Limb (tissue), 2 donors: Measurements from ENCODE around the gene PIR.

ENCODE experiments used
- DNase-seq, 2 donors: peaks; one replicate each; pipeline ENCODE4 v3.0.0-alpha.2; 2016; ENCODE audit errors: extremely low spot score in 2 of 2

Gene PIR

GRCh38 chrX:15418041-15418706 is 75.0 kb downstream of the PIR start:
- no peak for DNase-seq

GRCh38 chrX:15416133-15416993 is 76.8 kb downstream of the PIR start:
- no peak for DNase-seq

GRCh38 chrX:15413101-15413500 is 80.0 kb downstream of the PIR start:
- DNase-seq = no peak

- no peak for DNase-seq
Measured at GRCh38 chrX:15410947-15411346, 82.2 kb downstream of the PIR start.

GRCh38 chrX:15410430-15410829 is 82.7 kb downstream of the PIR start:
- no peak for DNase-seq

- no peak for DNase-seq
Measured at GRCh38 chrX:15405846-15406245, 87.3 kb downstream of the PIR start.

GRCh38 chrX:15404401-15405096 is 88.6 kb downstream of the PIR start:
- DNase-seq = no peak

- no peak for DNase-seq
Measured at GRCh38 chrX:15401378-15401777, 91.8 kb downstream of the PIR start.

- DNase-seq = no peak
Measured at GRCh38 chrX:15399962-15400391, 93.2 kb downstream of the PIR start.

- DNase-seq = no peak
Measured at GRCh38 chrX:15398874-15399273, 94.3 kb downstream of the PIR start.

- DNase-seq = no peak
Measured at GRCh38 chrX:15395789-15396188, 97.3 kb downstream of the PIR start.

GRCh38 chrX:15391850-15392249 is 101.3 kb downstream of the PIR start:
- no peak for DNase-seq

GRCh38 chrX:15384304-15384703 is 108.8 kb downstream of the PIR start, which contains the start of gene VEGFD:
Gene VEGFD (minus strand): TSS chrX:15384413. CDS start chrX:15383946, 467 bp downstream.
- DNase-seq = peak in 1 of 2 donors; percentile 10

- no peak for DNase-seq
Measured at GRCh38 chrX:15382813-15383212, 110.3 kb downstream of the PIR start.

- no peak for DNase-seq
Measured at GRCh38 chrX:15376956-15377355, 116.2 kb downstream of the PIR start.

GRCh38 chrX:15373976-15374375 is 119.2 kb downstream of the PIR start:
- no peak for DNase-seq

- DNase-seq = no peak
Measured at GRCh38 chrX:15366506-15367352, 126.4 kb downstream of the PIR start.

GRCh38 chrX:15359701-15360100 is 133.4 kb downstream of the PIR start:
- DNase-seq = no peak

- no peak for DNase-seq
Measured at GRCh38 chrX:15358533-15358932, 134.6 kb downstream of the PIR start.

GRCh38 chrX:15356444-15356843 is 136.7 kb downstream of the PIR start:
- no peak for DNase-seq

GRCh38 chrX:15350329-15350996 is 142.7 kb downstream of the PIR start:
- no peak for DNase-seq
